Measurements from ENCODE around the gene STAG1.
"Not testable (repeated sequence)": the region's sequence is repeated elsewhere in the genome, so short reads cannot be mapped to it uniquely, and the experiment has no call there.

STAG1 gene

DNA sequence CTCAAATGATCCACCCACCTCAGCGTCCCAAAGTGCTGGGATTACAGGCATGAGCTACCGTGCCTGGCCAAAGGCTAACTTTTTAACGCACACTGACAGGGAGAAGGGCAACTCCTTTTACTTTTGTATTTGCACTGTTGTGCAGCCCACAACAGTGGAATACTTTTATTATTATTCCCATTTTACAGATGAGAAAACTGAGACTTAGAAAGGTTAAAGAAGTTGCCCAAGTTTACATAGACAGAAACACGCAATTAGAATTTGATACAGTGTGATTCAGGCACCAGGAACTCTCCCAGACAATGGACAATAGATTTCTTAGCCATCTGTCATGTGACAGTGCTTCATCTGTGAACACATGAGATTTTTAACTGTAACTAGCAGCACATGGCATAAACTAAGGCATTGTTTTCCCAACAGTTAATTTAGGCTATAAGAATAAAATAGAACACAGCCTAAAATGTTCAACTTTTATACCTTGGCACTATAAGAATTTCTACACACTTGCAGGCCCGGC is 18.8 kb downstream of the STAG1 start:
- H3K4me3 ChIP-seq (ENCODE audit: low read depth, low read length), result no peak overlapping the region
- TF ChIP-seq, protein P1, sequence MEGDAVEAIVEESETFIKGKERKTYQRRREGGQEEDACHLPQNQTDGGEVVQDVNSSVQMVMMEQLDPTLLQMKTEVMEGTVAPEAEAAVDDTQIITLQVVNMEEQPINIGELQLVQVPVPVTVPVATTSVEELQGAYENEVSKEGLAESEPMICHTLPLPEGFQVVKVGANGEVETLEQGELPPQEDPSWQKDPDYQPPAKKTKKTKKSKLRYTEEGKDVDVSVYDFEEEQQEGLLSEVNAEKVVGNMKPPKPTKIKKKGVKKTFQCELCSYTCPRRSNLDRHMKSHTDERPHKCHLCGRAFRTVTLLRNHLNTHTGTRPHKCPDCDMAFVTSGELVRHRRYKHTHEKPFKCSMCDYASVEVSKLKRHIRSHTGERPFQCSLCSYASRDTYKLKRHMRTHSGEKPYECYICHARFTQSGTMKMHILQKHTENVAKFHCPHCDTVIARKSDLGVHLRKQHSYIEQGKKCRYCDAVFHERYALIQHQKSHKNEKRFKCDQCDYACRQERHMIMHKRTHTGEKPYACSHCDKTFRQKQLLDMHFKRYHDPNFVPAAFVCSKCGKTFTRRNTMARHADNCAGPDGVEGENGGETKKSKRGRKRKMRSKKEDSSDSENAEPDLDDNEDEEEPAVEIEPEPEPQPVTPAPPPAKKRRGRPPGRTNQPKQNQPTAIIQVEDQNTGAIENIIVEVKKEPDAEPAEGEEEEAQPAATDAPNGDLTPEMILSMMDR (IDR thresholded peaks at IDR 0.05; ENCODE audit: control insufficient read depth, extremely low read depth, insufficient read depth), result no peak
- no peak for DNase-seq (ENCODE audit: low read depth)

DNA sequence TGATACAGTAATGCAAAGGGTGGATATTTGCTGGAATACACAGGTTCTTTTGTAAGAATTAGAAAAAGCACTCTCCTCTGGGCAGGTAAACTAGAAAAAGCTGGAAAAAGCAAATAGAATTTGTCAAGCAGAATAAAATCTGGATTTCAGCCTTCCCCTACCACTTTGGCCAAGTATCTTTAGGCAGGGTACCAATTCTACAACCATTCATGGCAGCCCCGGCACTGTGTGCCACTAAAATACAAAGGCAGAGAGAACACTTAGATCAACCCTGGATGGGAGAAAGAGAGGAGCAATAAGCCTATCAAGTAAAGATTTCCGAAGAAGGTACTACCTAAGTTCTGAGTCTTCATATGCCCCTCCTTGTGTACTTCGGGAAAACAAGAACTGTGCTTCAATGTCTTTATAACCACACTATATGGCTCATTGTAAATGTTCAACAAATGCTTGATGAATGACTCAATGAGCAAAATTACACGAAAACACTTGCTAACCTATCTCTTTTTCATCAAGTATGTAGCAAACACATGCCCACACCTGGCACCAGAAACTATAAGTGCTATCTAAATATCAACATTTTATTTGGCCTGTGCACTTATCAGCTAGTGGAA is 20.8 kb downstream of the STAG1 start:
- DNase-seq (ENCODE audit: low read depth), result no peak
- TF ChIP-seq, protein P1 (IDR thresholded peaks at IDR 0.05; ENCODE audit: control insufficient read depth, extremely low read depth, insufficient read depth), result no peak
- no peak overlapping the region for H3K4me3 ChIP-seq (ENCODE audit: low read depth, low read length)

GRCh38 chr3:136730595-136731273 is 21.4 kb downstream of the STAG1 start:
- no peak for DNase-seq (ENCODE audit: low read depth)
- TF ChIP-seq, protein P1 (IDR thresholded peaks at IDR 0.05; ENCODE audit: control insufficient read depth, extremely low read depth, insufficient read depth), result no peak
- no peak overlapping the region for H3K4me3 ChIP-seq (ENCODE audit: low read depth, low read length)

DNA sequence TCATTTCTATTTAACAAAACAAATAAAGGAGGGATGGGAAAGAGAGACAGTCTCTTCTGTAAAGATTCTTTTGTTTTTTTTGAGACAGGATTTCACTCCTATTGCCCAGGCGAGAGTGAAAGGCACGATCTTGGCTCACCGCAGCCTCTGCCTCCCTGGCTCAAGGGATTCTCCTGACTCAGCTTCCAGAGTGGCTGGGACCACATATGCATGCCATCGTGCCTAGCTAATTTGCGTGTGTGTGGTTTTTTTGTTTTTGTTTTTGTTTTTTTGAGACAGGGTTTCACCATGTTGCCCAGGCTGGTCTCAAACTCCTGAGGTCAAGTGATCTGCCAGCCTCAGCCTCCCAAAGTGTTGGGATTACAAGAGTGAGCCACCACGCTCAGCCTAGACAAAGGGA is 23.3 kb downstream of the STAG1 start:
- DNase-seq (ENCODE audit: low read depth), result no peak
- TF ChIP-seq, protein P1 (IDR thresholded peaks at IDR 0.05; ENCODE audit: control insufficient read depth, extremely low read depth, insufficient read depth), result no peak
- H3K4me3 ChIP-seq (ENCODE audit: low read depth, low read length), result no peak overlapping the region

GRCh38 chr3:136728473-136728872 is 23.7 kb downstream of the STAG1 start:
- TF ChIP-seq, protein P1 (IDR thresholded peaks at IDR 0.05; ENCODE audit: control insufficient read depth, extremely low read depth, insufficient read depth), result no peak
- no peak overlapping the region for H3K4me3 ChIP-seq (ENCODE audit: low read depth, low read length)
- DNase-seq (ENCODE audit: low read depth), result no peak

DNA sequence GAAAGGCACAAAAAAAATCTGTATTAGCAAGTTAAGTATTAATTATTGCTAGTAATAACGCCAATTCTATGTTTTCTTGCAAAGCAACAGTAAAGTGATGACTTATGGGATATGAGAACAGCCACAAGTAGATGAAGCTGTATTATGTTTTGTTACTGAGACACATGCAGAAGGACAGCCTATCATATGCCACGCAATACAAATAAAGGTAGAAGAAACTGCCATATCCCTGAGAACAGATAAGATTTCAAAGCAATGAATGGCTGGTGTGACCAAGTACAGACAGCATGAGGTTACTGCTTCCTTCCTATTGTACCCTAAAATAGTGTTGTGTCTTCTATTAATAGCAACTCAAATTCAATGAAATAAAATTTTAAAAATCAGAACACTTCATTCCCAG is 26.7 kb downstream of the STAG1 start:
- no peak for DNase-seq (ENCODE audit: low read depth)
- TF ChIP-seq, protein P1 (IDR thresholded peaks at IDR 0.05; ENCODE audit: control insufficient read depth, extremely low read depth, insufficient read depth), result no peak

GRCh38 chr3:136722916-136723315 is 29.3 kb downstream of the STAG1 start:
- not testable (repeated sequence) for H3K4me3 ChIP-seq (ENCODE audit: low read depth, low read length); DNase-seq (ENCODE audit: low read depth)

More for the DNA sequence above, 26.7 kb downstream of the STAG1 start:
- no peak overlapping the region for H3K4me3 ChIP-seq (ENCODE audit: low read depth, low read length)

GRCh38 chr3:136722399-136722798 is 29.8 kb downstream of the STAG1 start:
- not testable (repeated sequence) for H3K4me3 ChIP-seq (ENCODE audit: low read depth, low read length); DNase-seq (ENCODE audit: low read depth)

All from LNCaP clone FGC (cell line).